HG03354 (cell line): ENCODE data around the gene ODAD3.
"Not testable (repeated sequence)": the region's sequence is repeated elsewhere in the genome, so short reads cannot be mapped to it uniquely, and the experiment has no call there.

Experiments
- ATAC-seq: cut with Tn5 transposase; IDR thresholded peaks from one replicate; pipeline ENCODE4 v1.9.1; 2021; ENCODE audit warnings: mild to moderate bottlenecking; ENCODE audit not compliant: unreplicated experiment, poor library complexity, severe bottlenecking

Gene ODAD3

GRCh38 chr19:11446271-11446651 is 11.3 kb upstream of the ODAD3 start:
- ATAC-seq: no peak

DNA sequence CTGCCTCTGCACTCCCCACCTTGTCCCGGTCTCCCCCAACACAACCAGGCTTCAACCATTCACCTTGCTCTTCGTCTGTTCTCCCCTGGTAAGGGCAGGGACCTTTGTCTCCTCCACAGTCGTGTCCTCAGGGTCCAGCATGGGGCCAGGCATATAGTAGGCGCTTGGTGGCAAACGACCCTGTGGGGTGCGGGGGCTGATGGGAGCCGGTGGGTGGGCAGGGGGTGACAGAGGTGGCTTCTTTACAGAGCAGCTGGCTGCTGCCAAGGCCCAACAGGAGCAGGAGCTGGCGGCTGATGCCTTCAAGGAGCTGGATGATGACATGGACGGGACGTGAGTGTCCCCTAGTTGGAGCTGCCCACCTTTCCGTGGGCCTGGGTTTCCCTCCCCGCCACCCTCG is 10.2 kb upstream of the ODAD3 start:
- ATAC-seq: no peak

DNA sequence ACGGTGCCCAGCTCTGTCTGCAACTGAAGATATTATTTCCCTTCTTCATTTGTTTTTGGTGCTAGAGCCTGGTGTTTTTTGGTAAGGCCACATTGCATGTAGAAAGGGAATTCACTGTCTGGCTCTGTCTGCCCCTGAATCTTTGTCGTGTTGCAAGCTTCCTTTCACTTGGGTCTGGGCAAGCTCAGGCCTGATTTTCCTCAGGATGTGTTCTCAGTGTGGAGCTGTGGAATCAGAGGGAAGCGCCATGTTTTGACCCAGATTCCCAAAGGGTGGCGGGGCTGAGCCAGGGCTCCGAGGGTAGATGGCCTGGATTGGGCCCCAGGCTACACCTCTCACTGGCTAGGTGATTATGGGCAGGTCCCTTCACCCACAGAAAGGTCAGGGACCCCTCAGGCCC is 9.1 kb upstream of the ODAD3 start:
- no peak for ATAC-seq

DNA sequence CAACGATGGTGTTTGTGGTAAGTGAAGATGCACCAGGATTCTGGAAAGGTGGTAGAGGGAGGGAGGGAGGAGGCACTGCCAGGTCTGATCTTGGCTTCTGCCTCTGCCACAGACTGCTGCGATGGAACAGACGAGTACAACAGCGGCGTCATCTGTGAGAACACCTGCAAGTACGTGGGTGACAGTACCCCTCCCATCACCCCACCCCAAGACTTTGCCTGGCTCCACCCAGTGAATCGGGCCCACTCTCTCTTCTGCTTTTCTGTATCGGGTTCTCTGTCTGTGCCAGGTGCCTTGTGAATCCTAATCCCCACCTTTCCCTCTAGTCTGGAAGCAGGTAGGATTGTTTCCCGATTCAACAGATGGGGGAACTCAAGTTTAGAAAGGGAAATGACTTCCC is 3.0 kb upstream of the ODAD3 start:
- ATAC-seq: no peak

DNA sequence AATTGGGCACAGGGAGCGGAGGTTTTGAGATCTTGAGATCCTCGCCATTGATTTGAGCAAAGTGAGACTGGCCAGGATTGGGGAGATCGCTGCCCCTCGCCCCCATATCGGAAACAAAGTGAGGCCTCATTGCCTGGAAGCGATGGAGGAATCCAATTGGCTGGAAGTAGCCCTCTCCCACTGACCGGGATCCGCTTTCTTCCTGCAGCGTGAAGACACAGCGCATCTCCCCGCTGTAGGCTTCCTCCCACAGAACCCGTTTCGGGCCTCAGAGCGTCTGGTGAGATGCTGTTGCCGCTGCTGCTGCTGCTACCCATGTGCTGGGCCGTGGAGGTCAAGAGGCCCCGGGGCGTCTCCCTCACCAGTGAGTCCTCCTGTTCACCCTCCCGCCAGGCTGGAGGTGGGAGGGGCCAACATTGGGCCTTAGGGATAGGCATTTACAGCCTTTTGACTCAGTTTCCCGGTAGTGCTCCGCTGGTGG is 952 bp upstream of the ODAD3 start:
- ATAC-seq: no peak

DNA sequence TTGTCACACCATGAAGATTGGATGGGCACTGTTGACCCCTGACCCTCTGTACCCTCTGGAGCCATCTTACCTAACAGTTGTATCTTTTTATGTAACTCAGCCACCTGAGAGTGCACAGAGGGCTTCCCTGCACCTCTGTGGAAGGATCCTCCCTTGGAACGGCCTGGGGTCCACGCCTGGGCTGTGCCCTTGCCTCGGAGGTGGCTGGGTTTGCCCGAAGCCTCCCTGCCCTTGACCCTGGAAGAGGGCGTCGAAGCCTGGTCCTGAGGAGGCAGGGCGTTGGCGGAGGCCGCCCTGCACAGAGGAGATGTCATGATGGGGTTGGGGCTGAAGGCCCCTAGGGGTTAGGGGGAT is 241 bp downstream of the ODAD3 start:
- peak; percentile 20 for ATAC-seq

GRCh38 chr19:11433526-11433925 is 1.4 kb downstream of the ODAD3 start:
- ATAC-seq: not testable (repeated sequence)

DNA sequence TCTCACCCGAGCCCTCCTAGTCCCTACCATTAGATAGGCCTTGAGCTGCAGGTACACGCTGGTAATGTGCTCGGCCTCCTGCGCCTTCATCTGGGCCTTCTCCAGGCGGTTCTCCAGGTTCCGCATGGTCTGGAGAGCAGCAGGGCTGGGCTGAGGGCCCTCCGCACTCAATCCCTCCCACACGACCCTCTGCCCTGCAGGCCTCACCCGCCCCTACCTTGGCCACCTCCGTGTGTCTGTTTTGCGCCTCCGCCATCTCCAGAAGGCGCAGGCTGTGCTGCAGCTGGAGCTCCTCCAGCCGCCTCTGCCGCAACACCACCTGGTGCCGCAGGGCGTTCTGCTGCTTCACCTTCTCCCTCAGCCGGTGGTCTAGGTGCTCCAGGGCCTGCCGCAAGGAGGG is 8.3 kb downstream of the ODAD3 start:
- ATAC-seq: no peak

GRCh38 chr19:11425719-11426457 is 9.0 kb downstream of the ODAD3 start:
- ATAC-seq: no peak

GRCh38 chr19:11423791-11424181 is 11.1 kb downstream of the ODAD3 start:
- ATAC-seq: no peak

DNA sequence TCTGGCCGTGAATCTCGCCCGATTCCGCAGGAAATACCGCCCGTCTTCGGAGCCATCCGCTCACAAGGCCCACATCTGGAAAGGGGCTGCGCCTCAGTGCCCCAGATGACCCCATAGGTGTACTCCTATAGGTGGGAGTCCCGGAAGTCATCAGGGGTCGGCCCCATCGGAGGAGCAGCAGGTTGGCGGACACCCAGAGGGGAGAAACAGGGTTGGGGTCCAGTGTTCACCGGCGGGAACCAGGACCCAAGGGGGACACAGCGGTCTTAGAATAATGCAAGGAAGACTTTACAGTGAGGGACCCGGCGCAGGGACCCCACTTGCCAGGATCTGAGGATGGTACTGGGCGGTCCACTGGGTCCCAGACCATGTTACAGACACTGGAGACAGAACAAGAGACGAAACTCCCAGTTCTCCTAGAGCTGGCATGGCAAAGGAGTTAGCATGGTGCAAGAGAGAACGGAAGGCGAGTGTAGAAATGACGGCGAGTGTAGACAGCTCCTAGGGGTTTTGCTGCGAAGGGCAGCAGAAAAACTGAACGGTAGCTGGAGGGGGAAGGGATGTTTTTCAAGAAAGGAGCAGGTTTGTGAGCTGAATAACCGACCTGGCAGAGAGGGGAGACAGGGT is 11.6 kb downstream of the ODAD3 start:
- no peak for ATAC-seq

DNA sequence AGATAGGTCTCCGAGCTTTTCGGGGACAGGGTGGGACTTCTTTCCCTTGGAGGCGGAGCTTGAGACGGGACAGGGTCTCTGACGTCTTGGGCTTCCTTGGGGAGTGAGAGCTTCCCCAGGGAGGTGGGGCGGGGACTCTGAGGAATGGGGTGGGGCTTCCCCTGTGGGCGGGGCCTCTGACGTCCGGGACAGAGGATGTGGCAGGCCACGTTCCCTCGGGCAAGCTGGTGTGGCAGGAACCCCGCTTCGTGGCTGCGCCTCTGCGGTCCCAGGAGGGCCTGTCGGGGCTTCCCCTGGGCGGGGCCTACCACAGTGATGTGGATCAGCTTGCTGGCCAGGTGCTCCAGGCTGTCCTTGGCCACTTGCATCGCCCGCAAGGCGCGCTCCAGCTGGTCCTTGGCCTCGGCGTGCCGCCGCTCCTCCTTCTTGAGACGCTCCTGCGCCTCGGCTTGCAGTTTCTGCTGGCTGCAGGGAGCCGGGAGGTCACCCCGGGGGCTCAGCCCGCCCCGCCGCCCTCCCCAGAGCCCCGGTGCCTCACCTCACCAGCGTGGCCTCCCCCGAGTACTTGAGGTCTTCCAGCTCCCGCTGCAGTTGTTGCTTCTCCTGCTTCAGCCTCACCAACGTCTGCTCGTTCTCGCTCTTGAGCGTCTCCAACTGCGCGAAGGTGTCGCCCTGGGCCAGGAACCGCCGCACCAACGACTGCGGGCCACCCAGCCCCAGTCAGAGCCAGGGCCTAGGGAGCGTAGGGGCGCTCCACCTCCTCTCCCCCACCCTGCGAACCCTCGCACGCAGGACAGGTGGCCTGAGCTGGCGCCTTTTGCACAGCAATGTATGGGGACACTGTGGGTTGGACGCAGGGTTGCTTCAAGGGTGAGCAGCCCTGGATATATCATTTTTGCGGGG is 12.5 kb downstream of the ODAD3 start:
- ATAC-seq: peak; percentile 65

DNA sequence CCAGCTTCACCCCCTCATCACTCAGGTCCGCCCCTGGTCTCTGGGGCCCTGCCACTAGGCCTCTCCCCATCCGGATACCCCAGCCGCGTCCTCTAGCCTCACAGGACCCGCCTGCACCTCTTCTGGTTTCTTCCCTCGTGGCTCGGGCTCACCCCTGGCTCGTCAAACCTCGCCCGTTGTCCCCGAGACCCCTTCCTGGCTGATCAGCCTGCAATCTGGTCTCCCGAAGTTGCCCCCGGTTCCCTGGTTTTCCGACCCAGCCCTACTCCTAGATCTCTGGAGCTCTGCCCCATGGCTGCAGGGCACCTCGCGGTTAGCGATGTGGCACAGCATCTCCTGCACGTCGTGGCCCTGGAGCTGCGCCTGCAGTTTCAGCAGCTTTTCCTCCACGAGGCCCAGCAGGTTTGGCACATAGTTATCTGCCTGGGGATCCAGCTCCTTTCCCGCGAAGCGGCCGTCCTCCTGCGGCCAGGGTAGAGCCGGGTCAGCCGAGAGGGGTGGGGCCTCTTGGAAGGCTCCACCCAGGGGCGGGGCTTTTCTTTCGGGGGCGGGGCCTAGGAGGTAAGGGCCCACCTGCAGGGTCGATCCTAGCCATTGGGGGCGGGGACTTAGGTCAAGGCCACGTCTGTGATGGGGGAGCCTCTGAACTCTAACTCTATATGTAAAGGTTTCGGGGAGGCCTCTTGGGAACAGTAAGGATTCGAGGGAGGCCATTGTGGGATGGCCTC is 13.4 kb downstream of the ODAD3 start:
- ATAC-seq: peak; percentile 54

DNA sequence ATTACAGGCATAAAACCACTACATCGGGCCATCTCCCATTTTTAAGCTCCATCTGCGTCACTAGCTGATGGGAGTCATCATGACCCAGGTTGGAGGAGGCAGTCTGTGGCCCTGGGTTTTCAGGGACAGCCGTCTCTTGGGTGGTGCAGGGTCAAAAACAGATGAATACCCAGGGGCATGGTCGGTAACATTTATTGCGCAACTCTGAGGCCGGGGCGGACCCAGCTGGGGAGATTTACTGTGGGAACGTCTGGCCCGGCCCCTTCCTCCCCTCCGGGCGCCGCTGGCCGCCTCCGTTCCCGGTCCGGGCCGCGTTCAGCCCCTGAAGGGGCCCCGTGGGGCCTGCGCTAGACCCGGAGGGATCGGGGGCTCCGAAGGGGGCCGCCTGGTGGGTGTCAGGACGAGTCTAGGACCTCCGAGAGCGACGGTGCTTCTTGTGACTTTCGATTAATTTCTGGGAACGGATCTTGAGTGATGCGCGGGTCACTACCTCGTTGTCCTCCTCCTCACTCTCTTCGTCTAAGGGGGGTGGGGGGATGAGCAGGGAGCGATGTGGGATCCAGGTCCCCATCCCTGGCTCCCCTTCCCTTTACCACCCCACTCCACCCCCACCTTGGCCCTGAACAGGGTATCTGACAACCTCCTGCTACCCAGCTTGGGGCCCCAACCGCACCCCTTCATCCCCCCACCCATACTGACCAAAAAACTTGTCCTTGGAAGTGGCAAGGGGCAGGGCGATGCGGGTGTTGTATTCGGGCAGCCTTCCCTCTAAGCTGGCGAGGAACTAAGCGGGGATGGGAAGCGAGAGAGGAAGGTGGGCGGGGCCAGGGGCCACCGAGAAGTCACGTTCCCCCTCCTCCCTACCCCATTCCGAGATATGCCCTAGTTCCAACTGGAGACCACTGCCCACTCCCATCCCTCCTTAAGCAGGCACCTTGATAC is 14.2 kb downstream of the ODAD3 start:
- no peak for ATAC-seq

GRCh38 chr19:11418549-11419506 is 16.1 kb downstream of the ODAD3 start, which contains the start of gene RGL3:
Gene RGL3 (minus strand): TSS chr19:11419314. CDS start chr19:11419278, 36 bp downstream.
- ATAC-seq: no peak

- ATAC-seq: no peak
Observed at GRCh38 chr19:11418094-11418548, 16.8 kb downstream of the ODAD3 start.

DNA sequence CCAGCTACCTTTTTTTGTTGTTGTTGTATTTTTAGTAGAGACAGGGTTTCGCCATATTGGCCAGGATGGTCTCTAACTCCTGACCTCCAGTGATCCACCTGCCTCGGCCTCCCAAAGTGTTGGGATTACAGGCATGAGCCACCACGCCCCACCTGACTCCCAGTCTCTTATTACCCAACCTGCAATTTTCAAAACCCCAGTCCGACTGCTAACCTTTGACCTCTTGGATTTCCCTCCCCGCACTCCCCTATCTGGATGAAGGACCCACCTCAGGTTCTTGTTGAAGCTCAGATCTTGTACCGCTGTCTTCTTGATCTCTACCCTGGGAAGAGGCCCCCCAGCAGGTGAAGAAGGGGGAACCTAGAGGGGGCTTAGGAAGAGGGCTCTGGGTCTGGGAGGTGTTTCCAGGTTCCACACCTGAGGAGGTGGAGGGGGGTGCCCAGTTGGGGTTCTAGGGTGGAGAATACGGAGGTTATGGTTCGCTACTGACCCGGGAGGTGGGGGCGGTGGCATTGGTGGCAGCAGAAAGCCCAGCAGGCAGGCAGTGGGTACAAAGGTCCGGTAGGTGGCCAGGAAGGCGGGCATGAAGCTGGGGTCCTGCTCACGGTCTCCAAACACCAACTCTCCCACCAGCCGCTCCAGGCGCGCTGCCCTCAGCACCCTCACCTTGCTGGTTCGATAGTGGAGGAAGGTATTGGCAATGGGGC is 18.4 kb downstream of the ODAD3 start:
- ATAC-seq: no peak
